H1 (cell line): Measurements from ENCODE around the gene TNIP1. TPM values are rescaled to one million over a fixed set of nuclear protein-coding genes. Genes with fewer than 3 reads are reported as not detected.
A peak's percentile ranks its signal among the peaks of the same experiment; 100 is the strongest.

Source experiments
- CBX5 ChIP-seq: fragments of 300-800, 300-1000 bp; sonication (generic); IDR thresholded peaks from 2 replicates; pipeline ENCODE4 v1.7.1; 2016; ENCODE audit warnings: antibody characterized with exemption, low read length, low read depth
- CREB1 ChIP-seq: IDR thresholded peaks from 2 replicates; pipeline ENCODE4 v1.6.1; 2012; ENCODE audit warnings: inconsistent platforms
- EGR1 ChIP-seq: IDR thresholded peaks from 2 replicates; pipeline ENCODE4 v1.6.1; 2011; ENCODE audit warnings: low read depth, low read length, borderline replicate concordance
- FOSL1 ChIP-seq: IDR thresholded peaks from 2 replicates; pipeline ENCODE4 v1.6.1; 2011; ENCODE audit warnings: mild to moderate bottlenecking, low read depth, low read length, moderate library complexity; ENCODE audit not compliant: insufficient read depth
- NRF1 ChIP-seq: IDR thresholded peaks from 2 replicates; pipeline ENCODE4 v1.6.1; 2011; ENCODE audit warnings: mild to moderate bottlenecking, low read depth, low read length, improper control_type of control experiment
- POLR2A ChIP-seq, 2 experiments: IDR thresholded peaks; 1 replicate in 1 of 2; 2 replicates in 1 of 2; pipeline ENCODE4 v1.6.1; 2011; ENCODE audit warnings: low read depth in 2 of 2, low read length in 2 of 2, mild to moderate bottlenecking in 2 of 2; ENCODE audit errors: control extremely low read depth in 1 of 2
- RNF2 ChIP-seq: fragments of 200-900, 300-1000 bp; sonication (generic); IDR thresholded peaks from 2 replicates; pipeline ENCODE4 v1.7.1; 2016; ENCODE audit warnings: borderline replicate concordance, low read depth, mild to moderate bottlenecking, antibody characterized with exemption, low read length; ENCODE audit not compliant: poor library complexity, severe bottlenecking; ENCODE audit errors: missing control alignments
- RXRA ChIP-seq: IDR thresholded peaks from 2 replicates; pipeline ENCODE4 v1.6.1; 2011; ENCODE audit warnings: low read depth, mild to moderate bottlenecking, low read length, moderate library complexity; ENCODE audit not compliant: insufficient read depth
- SIX5 ChIP-seq: IDR thresholded peaks from 2 replicates; pipeline ENCODE4 v1.6.1; 2011; ENCODE audit warnings: mild to moderate bottlenecking, low read depth, low read length
- polyA plus RNA-seq, 7 experiments: library from polyadenylated mRNA; depleted of rRNA in 3 of 7; stranded (reverse) in 5 of 7; unstranded in 2 of 7; fragments of >200 nt in 5 of 7; fragments of 200-250 nt in 2 of 7; gene quantifications; 1 replicate in 5 of 7; 2 replicates in 1 of 7; 4 replicates in 1 of 7; pipeline versions ENCODE4 v1.2.1 to v1.2.3, GENCODE V29; 2011 to 2013; ENCODE audit warnings: missing spikeins in 2 of 7, mixed read lengths in 2 of 7
- total RNA-seq: library from RNA; stranded (reverse); fragmentation: NEBNext Ultra II Directional; extraction: Animal tissue kit (Norgen Biotek cat#: 25700); gene quantifications from 2 replicates; pipeline ENCODE4 v1.2.1, GENCODE V29; 2021
- TF ChIP-seq, protein P1 (sequence below): IDR thresholded peaks from 2 replicates; pipeline ENCODE4 v1.6.1; 2012; ENCODE audit warnings: inconsistent platforms
- TF ChIP-seq, protein P2 (sequence below): IDR thresholded peaks from 2 replicates; pipeline ENCODE4 v1.6.1; 2012; ENCODE audit warnings: low read length, inconsistent platforms

The TNIP1 gene
- total and polyA plus RNA-seq, 2 of the 8 experiments (the other 6 are each of a cell fraction or from before 2014, with no cell fraction given) = 14.2 to 31.9 TPM

GRCh38 chr5:151126199-151126645 lies 45.4 kb upstream of the TNIP1 start (continued):
- TF ChIP-seq SIX5 = no peak
- no peak for TF ChIP-seq EGR1
- no peak for TF ChIP-seq NRF1
- TF ChIP-seq RXRA = no peak
- TF ChIP-seq, protein P1, sequence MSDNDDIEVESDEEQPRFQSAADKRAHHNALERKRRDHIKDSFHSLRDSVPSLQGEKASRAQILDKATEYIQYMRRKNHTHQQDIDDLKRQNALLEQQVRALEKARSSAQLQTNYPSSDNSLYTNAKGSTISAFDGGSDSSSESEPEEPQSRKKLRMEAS = peak; percentile 35; the same call in 1 of the 2 replicates
- no peak for TF ChIP-seq RNF2
- TF ChIP-seq CBX5 = no peak
- TF ChIP-seq FOSL1 = no peak
- no peak for TF ChIP-seq POLR2A (IDR thresholded peaks at IDR 0.05; ENCODE audit: control extremely low read depth in 1 of 2, low read depth in 2 of 2, low read length in 2 of 2)
- peak; percentile 38; the same call in 1 of the 2 replicates for TF ChIP-seq CREB1
- TF ChIP-seq, protein P2, sequence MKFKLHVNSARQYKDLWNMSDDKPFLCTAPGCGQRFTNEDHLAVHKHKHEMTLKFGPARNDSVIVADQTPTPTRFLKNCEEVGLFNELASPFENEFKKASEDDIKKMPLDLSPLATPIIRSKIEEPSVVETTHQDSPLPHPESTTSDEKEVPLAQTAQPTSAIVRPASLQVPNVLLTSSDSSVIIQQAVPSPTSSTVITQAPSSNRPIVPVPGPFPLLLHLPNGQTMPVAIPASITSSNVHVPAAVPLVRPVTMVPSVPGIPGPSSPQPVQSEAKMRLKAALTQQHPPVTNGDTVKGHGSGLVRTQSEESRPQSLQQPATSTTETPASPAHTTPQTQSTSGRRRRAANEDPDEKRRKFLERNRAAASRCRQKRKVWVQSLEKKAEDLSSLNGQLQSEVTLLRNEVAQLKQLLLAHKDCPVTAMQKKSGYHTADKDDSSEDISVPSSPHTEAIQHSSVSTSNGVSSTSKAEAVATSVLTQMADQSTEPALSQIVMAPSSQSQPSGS = no peak
